ENCODE measurements around the gene SMDT1. TPM values are rescaled to one million over a fixed set of nuclear protein-coding genes. Genes with fewer than 3 reads are reported as not detected.

Gene SMDT1
- total and polyA plus RNA-seq, 2 of the 4 experiments (the other 2 are of a cell fraction) = 2.3 to 15.7 TPM

DNA sequence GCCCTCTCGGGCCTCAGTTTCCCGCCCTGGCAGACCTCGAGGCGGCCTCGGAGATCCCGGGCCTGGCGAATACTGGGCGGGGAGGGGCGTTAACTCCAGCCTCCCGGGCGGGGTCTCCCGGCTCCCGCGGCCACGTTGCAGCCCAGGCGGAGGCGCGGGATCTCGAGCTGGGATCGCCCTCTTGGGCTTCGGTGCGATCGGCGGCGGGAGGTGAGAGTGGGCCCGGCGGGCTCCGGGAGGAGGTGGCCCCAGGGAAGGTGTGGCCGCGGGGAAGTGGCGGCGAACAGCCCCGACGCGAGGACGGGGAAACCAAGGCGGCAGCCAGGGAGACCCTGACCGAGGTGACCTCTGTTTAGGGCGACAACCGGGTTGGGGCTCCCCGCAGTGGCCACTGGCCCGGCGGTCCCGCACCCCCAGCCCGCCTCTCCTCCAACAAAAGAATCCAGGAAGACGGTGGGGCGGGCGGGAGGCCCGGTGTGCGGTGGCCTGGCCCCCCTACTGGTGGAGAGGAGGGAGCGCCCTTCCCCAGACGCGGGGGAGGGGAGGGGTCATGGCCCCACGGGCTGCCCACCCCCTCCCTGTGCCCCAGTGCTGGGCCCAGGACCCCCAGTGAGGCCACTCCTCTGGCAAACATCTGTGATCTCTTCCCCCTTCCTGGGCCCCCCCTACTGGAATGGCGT is 5.2 kb upstream of the SMDT1 start, which contains the start of gene PHETA2:
Gene PHETA2, plus strand, starts transcription at position 117 of the 680 bp plus-strand sequence. CDS start 3,046 bp downstream, outside the sequence.
- intact Hi-C loops (cut with micrococcal nuclease) (no loop called here), in situ Hi-C loops (cut with MboI; ENCODE audit: low sequenced_read_pairs) (no loop called here), dilution Hi-C loops (cut with HindIII; ENCODE audit: low sequenced_read_pairs, unreplicated experiment) (no loop called here)
- Histone ChIP-seq H3K27me3 (ENCODE audit: control insufficient read depth, insufficient read depth, low read length) (no peaks in the 10 kb centered on the region), H3K27ac (ENCODE audit: insufficient read depth, low read length) (peak within 1 kb of the TSS; percentile 84), H2AFZ (replicated peaks; ENCODE audit: low read length, poor library complexity) (peak within 1 kb of the TSS; percentile 95), H3K36me3 (ENCODE audit: control insufficient read depth, insufficient read depth, low read length) (peaks cover 11% of the 10 kb centered on the region), H2BK5ac (ENCODE audit: low read depth, low read length, poor library complexity, severe bottlenecking) (peak within 1 kb of the TSS; percentile 84), H4K8ac (ENCODE audit: low read depth in 2 of 2, low read length in 2 of 2) (peak within 1 kb of the TSS; percentile 97), H2AK5ac (ENCODE audit: low read depth, low read length) (peak within 1 kb of the TSS; percentile 86), H3K23ac (ENCODE audit: low read depth, low read length) (peak within 1 kb of the TSS; percentile 82), H2BK120ac (ENCODE audit: low read depth, low read length) (peak within 1 kb of the TSS; percentile 36; the same call in 1 of the 2 replicates), H3K4me3 (ENCODE audit: insufficient read depth, low read depth, low read length) (peak within 1 kb of the TSS; percentile 84), H3K4ac (ENCODE audit: low read depth, low read length) (peak within 1 kb of the TSS; percentile 92), H3K79me1 (ENCODE audit: low read depth in 1 of 2, low read length in 2 of 2) (peaks cover 15 to 51% of the 10 kb centered on the region in 2 experiments; a peak in 3 of 4 replicates), H2BK20ac (ENCODE audit: low read depth, low read length) (no peak within 1 kb of the TSS), H2AK9ac (replicated peaks; ENCODE audit: low read depth, low read length, poor library complexity) (peak within 1 kb of the TSS; percentile 97), H3K4me1 (ENCODE audit: control insufficient read depth, insufficient read depth, low read length) (peaks cover 18% of the 10 kb centered on the region), H3K9me1 (ENCODE audit: insufficient read depth, low read length) (peaks cover 19% of the 10 kb centered on the region; the same call in 1 of the 2 replicates), H4K5ac (ENCODE audit: low read depth, low read length) (peak within 1 kb of the TSS; percentile 96), H4K91ac (ENCODE audit: insufficient read depth, low read depth, low read length) (peak within 1 kb of the TSS; percentile 88), H2BK15ac (ENCODE audit: low read depth, low read length) (peak within 1 kb of the TSS; percentile 47; the same call in 1 of the 3 replicates), H3K9me3 (ENCODE audit: control insufficient read depth, insufficient read depth, low read length) (no peaks in the 10 kb centered on the region), H4K20me1 (ENCODE audit: insufficient read depth, low read length) (0 out of 2 replicates have a peak, but pooled peaks cover 4% of the 10 kb centered on the region), H3K4me2 (ENCODE audit: low read depth, low read length) (peak within 1 kb of the TSS; percentile 63), H3K14ac (replicated peaks; ENCODE audit: low read depth, low read length) (peak within 1 kb of the TSS; percentile 91), H3K18ac (ENCODE audit: low read depth, low read length) (peak within 1 kb of the TSS; percentile 65), H3K56ac (ENCODE audit: extremely low read depth, insufficient read depth, low read length) (peak within 1 kb of the TSS; percentile 55; the same call in 1 of the 2 replicates), H3K9ac (ENCODE audit: low read depth, low read length) (peak within 1 kb of the TSS; percentile 95)
- no TSS peak for BruUV-seq (replicated peaks)
- CTCF ChIA-PET = interaction anchor here (0.6 kb wide), 1 partner anchor 313 kb away, joined by 5 read pairs; no protein-coding TSS in a partner anchor
- TF ChIP-seq POLR2A (IDR thresholded peaks at IDR 0.05; ENCODE audit: low read depth, low read length) (peak; percentile 42; the same call in 1 of the 2 replicates), RCOR1 (IDR thresholded peaks at IDR 0.05; ENCODE audit: insufficient replicate concordance, low read length) (no peak), NFE2L2 (IDR thresholded peaks at IDR 0.05; ENCODE audit: low read depth, low read length) (no peak), MAZ (IDR thresholded peaks at IDR 0.05; ENCODE audit: borderline replicate concordance, low read depth, low read length) (peak; percentile 47; the same call in 1 of the 2 replicates), RAD21 (IDR thresholded peaks at IDR 0.05; ENCODE audit: low read length) (0 out of 2 replicates have a peak, but pooled peaks have one; percentile 25), RFX5 (IDR thresholded peaks at IDR 0.05; ENCODE audit: low read depth, low read length) (no peak), CHD1 (IDR thresholded peaks at IDR 0.05; ENCODE audit: low read depth, low read length) (no peak), BHLHE40 (IDR thresholded peaks at IDR 0.05; ENCODE audit: low read depth, low read length) (no peak), CEBPB (IDR thresholded peaks at IDR 0.05; ENCODE audit: low read depth, low read length) (no peak)
- TF ChIP-seq, protein P1, sequence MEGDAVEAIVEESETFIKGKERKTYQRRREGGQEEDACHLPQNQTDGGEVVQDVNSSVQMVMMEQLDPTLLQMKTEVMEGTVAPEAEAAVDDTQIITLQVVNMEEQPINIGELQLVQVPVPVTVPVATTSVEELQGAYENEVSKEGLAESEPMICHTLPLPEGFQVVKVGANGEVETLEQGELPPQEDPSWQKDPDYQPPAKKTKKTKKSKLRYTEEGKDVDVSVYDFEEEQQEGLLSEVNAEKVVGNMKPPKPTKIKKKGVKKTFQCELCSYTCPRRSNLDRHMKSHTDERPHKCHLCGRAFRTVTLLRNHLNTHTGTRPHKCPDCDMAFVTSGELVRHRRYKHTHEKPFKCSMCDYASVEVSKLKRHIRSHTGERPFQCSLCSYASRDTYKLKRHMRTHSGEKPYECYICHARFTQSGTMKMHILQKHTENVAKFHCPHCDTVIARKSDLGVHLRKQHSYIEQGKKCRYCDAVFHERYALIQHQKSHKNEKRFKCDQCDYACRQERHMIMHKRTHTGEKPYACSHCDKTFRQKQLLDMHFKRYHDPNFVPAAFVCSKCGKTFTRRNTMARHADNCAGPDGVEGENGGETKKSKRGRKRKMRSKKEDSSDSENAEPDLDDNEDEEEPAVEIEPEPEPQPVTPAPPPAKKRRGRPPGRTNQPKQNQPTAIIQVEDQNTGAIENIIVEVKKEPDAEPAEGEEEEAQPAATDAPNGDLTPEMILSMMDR (conservative IDR thresholded peaks at IDR 0.05; ENCODE audit: low read depth, low read length) = peak; percentile 44
- TF ChIP-seq, protein P2, sequence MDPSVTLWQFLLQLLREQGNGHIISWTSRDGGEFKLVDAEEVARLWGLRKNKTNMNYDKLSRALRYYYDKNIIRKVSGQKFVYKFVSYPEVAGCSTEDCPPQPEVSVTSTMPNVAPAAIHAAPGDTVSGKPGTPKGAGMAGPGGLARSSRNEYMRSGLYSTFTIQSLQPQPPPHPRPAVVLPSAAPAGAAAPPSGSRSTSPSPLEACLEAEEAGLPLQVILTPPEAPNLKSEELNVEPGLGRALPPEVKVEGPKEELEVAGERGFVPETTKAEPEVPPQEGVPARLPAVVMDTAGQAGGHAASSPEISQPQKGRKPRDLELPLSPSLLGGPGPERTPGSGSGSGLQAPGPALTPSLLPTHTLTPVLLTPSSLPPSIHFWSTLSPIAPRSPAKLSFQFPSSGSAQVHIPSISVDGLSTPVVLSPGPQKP (IDR thresholded peaks at IDR 0.05; ENCODE audit: borderline replicate concordance, low read depth, low read length) = no peak
- DNase-seq (peak; percentile 25), ATAC-seq (ENCODE audit: low read depth) (peak; percentile 8)
- POLR2A ChIA-PET (ENCODE audit: unreplicated experiment) = no interaction called here
- WGBS, 2 experiments (ENCODE audit: extremely low coverage in 2 of 2, insufficient read length in 1 of 2) = 3% methylated on average over 28 of the region's 55 CpGs; no CpG with 5 or more reads in 1 of the 2 experiments
